Heart left ventricle (tissue), 16 donors: ENCODE data around the gene MSANTD1. TPM values are rescaled to one million over a fixed set of nuclear protein-coding genes. Genes with fewer than 3 reads are reported as not detected.

ENCODE experiments used
- ATAC-seq, 4 donors: fragments of 200-7000 bp; cut with Tn5 transposase; one replicate each; pipeline ENCODE4 v1.9.1; 2020 to 2022; ENCODE audit warnings: moderate library complexity in 4 of 4, mild to moderate bottlenecking in 3 of 4, moderate number of reproducible peaks in 1 of 4
- DNase-seq, 5 donors: peaks; one replicate each; pipeline ENCODE4 v3.0.0-alpha.2; 2020
- H3K27ac ChIP-seq, 12 donors: fragments of 200-600 bp; sonication (generic) in 4 of 12; one replicate each; pipeline versions ENCODE4 v1.5.0 to v1.8.0; 2016 to 2022; ENCODE audit warnings: mild to moderate bottlenecking in 2 of 12
- H3K27me3 ChIP-seq, 9 donors: fragments of 200-600 bp; sonication (generic) in 2 of 9; one replicate each; pipeline versions ENCODE4 v1.5.1 to v1.8.0; 2016 to 2022; ENCODE audit warnings: mild to moderate bottlenecking in 3 of 9
- H3K36me3 ChIP-seq, 9 donors: fragments of 200-600 bp; sonication (generic) in 2 of 9; one replicate each; pipeline versions ENCODE4 v1.5.0 to v1.8.0; 2018 to 2022; ENCODE audit warnings: mild to moderate bottlenecking in 2 of 9
- H3K4me1 ChIP-seq, 12 donors: fragments of 200-600 bp; sonication (generic) in 4 of 12; one replicate each; pipeline versions ENCODE4 v1.5.0 to v1.8.0; 2016 to 2022; ENCODE audit warnings: mild to moderate bottlenecking in 3 of 12
- H3K4me3 ChIP-seq, 12 donors: fragments of 200-600 bp; sonication (generic) in 4 of 12; one replicate each; pipeline versions ENCODE4 v1.5.0 to v1.8.0; 2017 to 2022; ENCODE audit warnings: mild to moderate bottlenecking in 9 of 12, moderate library complexity in 4 of 12
- H3K9me3 ChIP-seq, 12 donors: fragments of 200-600 bp; sonication (generic) in 4 of 12; one replicate each; pipeline versions ENCODE4 v1.5.0 to v1.8.0; 2016 to 2022; ENCODE audit warnings: mild to moderate bottlenecking in 1 of 12
- POLR2A ChIP-seq, 2 donors: fragments of 450-650 bp; IDR thresholded peaks; one replicate each; pipeline ENCODE4 v1.6.1; 2017; ENCODE audit warnings: antibody characterized with exemption in 2 of 2, mild to moderate bottlenecking in 2 of 2, moderate library complexity in 2 of 2
- WGBS, 4 donors: extraction: QIAGEN DNeasy Blood & Tissue Kit in 2 of 4; methylation state at CpG; one replicate each; pipeline versions ENCODE4 v1.1.5 to v1.1.7; 2013 to 2018; 5-methylcytosine and 5-hydroxymethylcytosine counted together
- intact Hi-C, 10 donors: fragments of 100-400 bp; cut with DNase I; formaldehyde crosslinking; loops; one replicate each; pipeline versions ENCODE4 v1.11.1 to v1.14.2; 2022
- polyA plus RNA-seq, 2 donors: library from polyadenylated mRNA; stranded (reverse); fragments of 200-250 nt; gene quantifications; one replicate each; pipeline ENCODE4 v1.2.3, GENCODE V29; 2013
- total RNA-seq, 9 donors: library from RNA; depleted of rRNA in 2 of 9; stranded (reverse); fragments of >200 nt in 2 of 9; fragmentation: NEBNext Ultra II Directional in 3 of 9; extraction: Animal tissue kit (Norgen Biotek cat#: 25700) in 3 of 9; gene quantifications; one replicate each; pipeline versions ENCODE4 v1.1.0 to v1.2.4, GENCODE V29; 2016 to 2023
- TF ChIP-seq, protein P1 (sequence below), 12 donors: fragments of 200-600 bp; sonication (generic) in 4 of 12; IDR thresholded peaks; one replicate each; pipeline versions ENCODE4 v1.5.0 to v1.8.0; 2018 to 2022; ENCODE audit warnings: antibody characterized with exemption in 12 of 12, mild to moderate bottlenecking in 5 of 12
- donor health status: ischemic (EF 13 %, LVEDD 7.1; RV severe dilation, severe dysfunction).
- donor health status: healthy with polysubstance abuse.
- donor health status: DM: no; HTN: yes; CAD: no.
- donor health status: DM: no; HTN: no; CAD: no.
- donor health status: ischemic (EF 25% LVEDD 6.9; RV normal size, moderate dysfunction).
- donor health status: ischemic (EF 25% LVEDD 5.7; RV mildly dilated, moderate dysfunction).
- donor health status: healthy.
- donor health status: DM: yes; HTN: yes; CAD: no.
- donor health status: ischemic (EF 35%, LVEDD 5.7; RV mildly dilated, moderate dysfunction).
- donor health status: nonischemic (EF 11% LVEDD 7.7; RV severe dilation, severe dysfunction).
- donor health status: DM: yes; HTN: yes; CAD: no.
- donor health status: PGD.
- donor health status: ischemic (EF 29% LVEDD 5.4; RV normal size, mild dysfunction).
- donor health status: nonischemic (EF 23%, LVEDD 6.1; RV moderate dilation, normal function).

MSANTD1 gene
- total and polyA plus RNA-seq, 11 donors: 0.30 to 0.93 (median 0.34) TPM; not detected in 2

DNA sequence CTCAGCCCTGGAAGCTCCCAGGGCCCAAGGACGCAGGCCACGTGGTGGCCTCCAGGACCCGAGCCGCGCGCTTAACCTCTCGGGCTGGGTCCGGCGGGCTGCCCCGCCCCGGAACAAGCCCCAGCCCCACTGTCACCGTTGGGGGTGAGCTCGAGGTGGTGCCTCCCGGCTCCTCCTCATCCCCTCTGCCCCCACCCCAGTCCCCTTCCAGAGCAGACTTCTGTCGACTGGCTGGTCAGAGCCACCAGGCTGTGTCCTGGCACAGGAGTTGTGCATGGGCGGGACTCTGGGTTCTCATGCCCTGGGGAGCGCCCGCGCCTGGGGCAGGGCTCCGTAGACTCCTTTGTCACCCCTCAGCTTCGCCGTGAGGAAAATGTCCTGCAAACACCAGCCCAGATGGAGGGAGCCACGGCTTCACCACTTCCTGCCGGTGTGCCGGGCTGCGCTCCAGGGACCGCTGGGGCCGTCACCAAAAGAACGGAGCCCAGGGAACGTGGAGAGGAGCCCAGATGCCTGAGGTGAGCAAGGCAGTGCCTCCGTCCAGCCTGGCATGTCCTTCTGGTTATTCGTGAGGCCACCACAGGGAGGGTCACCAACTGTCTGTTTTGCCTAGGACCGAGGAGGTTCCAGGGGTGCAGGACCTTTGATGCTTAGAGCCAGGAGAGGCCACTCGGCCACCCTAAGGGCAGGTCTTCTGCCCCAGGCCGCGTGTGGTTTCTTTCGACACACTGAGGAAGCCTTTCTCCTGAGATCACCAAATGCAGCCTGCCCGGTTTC, 36.8 kb downstream of the MSANTD1 start:
- Histone ChIP-seq H3K27me3 (peaks cover 0 to 7% (median 0%) of the 10 kb centered on the region in 9 donors), H3K4me1 (peaks cover 0 to 28% (median 8%) of the 10 kb centered on the region in 12 donors), H3K4me3 (no peak overlapping the region), H3K36me3 (no peaks in the 10 kb centered on the region), H3K9me3 (peaks cover 0 to 10% (median 3%) of the 10 kb centered on the region in 12 donors), H3K27ac (no peak overlapping the region)
- TF ChIP-seq, protein P1, sequence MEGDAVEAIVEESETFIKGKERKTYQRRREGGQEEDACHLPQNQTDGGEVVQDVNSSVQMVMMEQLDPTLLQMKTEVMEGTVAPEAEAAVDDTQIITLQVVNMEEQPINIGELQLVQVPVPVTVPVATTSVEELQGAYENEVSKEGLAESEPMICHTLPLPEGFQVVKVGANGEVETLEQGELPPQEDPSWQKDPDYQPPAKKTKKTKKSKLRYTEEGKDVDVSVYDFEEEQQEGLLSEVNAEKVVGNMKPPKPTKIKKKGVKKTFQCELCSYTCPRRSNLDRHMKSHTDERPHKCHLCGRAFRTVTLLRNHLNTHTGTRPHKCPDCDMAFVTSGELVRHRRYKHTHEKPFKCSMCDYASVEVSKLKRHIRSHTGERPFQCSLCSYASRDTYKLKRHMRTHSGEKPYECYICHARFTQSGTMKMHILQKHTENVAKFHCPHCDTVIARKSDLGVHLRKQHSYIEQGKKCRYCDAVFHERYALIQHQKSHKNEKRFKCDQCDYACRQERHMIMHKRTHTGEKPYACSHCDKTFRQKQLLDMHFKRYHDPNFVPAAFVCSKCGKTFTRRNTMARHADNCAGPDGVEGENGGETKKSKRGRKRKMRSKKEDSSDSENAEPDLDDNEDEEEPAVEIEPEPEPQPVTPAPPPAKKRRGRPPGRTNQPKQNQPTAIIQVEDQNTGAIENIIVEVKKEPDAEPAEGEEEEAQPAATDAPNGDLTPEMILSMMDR (IDR thresholded peaks at IDR 0.05): no peak
- TF ChIP-seq POLR2A (IDR thresholded peaks at IDR 0.05): no peak
- peak in 2 of 5 donors; percentile 19 to 66 for DNase-seq
- intact Hi-C loops: no loop called here
- ATAC-seq: no peak
- WGBS, 4 donors: 71 to 80% (median 79%) methylated on average over 13 to 38 of the region's 38 CpGs

DNA sequence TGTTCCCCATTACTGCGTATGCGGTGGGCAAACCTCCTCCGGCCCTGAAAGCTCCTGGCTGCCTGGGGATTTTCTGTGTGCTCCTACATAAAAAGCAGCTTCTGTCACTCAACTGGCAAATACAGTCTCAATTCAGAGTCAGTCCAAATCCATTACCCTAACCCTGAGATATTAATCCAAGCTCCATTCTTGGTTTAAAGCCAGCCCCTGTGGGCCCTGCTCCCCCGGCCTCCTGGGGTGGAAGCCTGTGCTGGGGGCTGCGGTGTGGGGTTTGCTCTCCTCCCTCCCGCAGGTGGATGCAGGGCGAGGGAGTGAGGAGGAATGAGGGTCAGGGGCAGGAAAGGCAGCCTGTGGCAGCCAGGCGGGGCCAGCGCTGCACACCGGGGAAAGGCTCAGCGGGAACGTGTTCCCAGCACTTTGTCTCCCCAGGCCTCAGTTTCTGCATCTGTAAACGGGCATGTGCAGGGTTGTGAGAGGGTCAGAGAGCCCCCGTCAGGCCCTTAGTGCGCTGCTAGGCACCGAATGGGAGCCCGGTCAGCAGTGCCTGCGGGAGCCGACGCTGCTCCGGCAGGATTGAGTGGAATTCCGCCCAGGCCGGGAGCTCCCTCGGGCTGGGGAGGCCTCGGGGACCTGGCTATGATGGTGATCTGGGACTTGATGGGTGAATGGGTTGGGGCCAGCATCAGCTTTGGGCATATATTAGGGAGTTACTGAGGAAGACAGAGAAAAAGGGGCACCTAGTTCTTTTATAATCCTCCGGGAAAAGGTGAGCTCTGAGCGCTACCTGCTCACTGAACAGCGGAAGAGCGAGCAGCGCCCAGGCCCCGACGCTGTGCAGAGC, 37.6 kb downstream of the MSANTD1 start:
- peaks cover 0 to 7% (median 0%) of the 10 kb centered on the region in 9 donors for H3K27me3 ChIP-seq
- no peak overlapping the region for H3K4me3 ChIP-seq
- no peaks in the 10 kb centered on the region for H3K36me3 ChIP-seq
- intact Hi-C loops: no loop called here
- WGBS, 4 donors: 82% methylated on average over 32 of the region's 32 CpGs
- peaks cover 0 to 6% (median under 1%) of the 10 kb centered on the region in 12 donors for H3K9me3 ChIP-seq
- H3K4me1 ChIP-seq: peaks cover 0 to 36% (median 15%) of the 10 kb centered on the region in 12 donors
- ATAC-seq: no peak
- no peak overlapping the region for H3K27ac ChIP-seq
- TF ChIP-seq POLR2A (IDR thresholded peaks at IDR 0.05): no peak
- TF ChIP-seq, protein P1 (IDR thresholded peaks at IDR 0.05): no peak
- peak in 2 of 5 donors; percentile 11 to 42 for DNase-seq

DNA sequence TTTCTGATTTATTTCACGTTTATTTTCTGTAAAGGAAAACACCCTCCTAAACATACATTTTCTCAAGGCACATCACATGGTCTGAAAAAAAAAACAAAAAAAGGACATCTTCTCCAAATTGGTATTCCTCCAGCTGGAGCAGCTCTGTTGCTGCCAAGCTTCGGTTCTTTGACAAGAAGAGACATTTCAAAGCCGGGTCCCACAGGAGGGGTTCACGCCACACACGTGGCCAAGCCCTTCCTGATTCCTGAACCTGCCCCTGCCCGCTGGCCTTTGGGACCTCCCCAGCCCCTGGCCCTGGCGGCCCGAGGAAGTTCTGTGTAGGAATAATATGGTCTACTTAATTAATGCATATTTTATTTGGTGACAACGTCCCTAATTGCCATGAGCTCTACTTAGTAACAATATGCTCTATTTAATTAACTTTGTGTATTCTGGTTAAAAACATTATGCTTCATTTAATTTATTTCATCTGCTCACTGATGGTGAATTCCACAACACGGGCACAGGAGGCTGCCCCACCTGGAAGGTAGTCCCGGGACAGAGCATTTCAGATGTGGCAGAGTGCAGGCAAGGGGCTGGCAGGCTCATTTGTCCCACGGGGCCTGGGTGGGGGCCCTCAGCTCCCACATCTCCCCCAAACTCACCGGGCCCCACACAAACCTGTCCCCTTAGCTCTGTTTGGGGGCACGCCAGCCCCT, 38.5 kb downstream of the MSANTD1 start:
- intact Hi-C loops: no loop called here

More for the DNA sequence above, 38.5 kb downstream of the MSANTD1 start:
- Histone ChIP-seq H3K4me3 (no peak overlapping the region), H3K27ac (peak overlapping the region in 3 of 12 donors; percentile 18 to 54 (median 43)), H3K27me3 (peaks cover 0 to 7% (median 0%) of the 10 kb centered on the region in 9 donors), H3K36me3 (no peaks in the 10 kb centered on the region), H3K9me3 (no peaks in the 10 kb centered on the region), H3K4me1 (peaks cover 0 to 40% (median 20%) of the 10 kb centered on the region in 12 donors)
- DNase-seq (peak in 2 of 5 donors; percentile 7 to 51), ATAC-seq (no peak)
- WGBS, 4 donors: 53 to 65% (median 56%) methylated on average over 14 of the region's 14 CpGs
- TF ChIP-seq, protein P1 (IDR thresholded peaks at IDR 0.05): no peak
- no peak for TF ChIP-seq POLR2A (IDR thresholded peaks at IDR 0.05)
